CD14-positive monocyte (primary cell): ENCODE measurements around the gene UBE3A. TPM values are rescaled to one million over a fixed set of nuclear protein-coding genes. Genes with fewer than 3 reads are reported as not detected.

Experiments
- DNase-seq, 3 donors: peaks; one replicate each; pipeline ENCODE4 v3.0.0-alpha.2; 2011 to 2022
- H2AFZ ChIP-seq: 2 replicates; pipeline ENCODE4 v1.6.0; 2012; ENCODE audit warnings: mild to moderate bottlenecking, low read depth, low read length, inconsistent platforms; ENCODE audit not compliant: insufficient read depth, poor library complexity, severe bottlenecking
- H3K27ac ChIP-seq, 2 donors: 1 replicate in 1 of 2; 2 replicates in 1 of 2; pipeline ENCODE4 v1.5.1; 2012 to 2013; ENCODE audit warnings: low read length in 2 of 2, control low read depth in 1 of 2, inconsistent platforms in 1 of 2, low read depth in 1 of 2, mild to moderate bottlenecking in 1 of 2
- H3K27me3 ChIP-seq, 2 donors: one replicate each; pipeline versions ENCODE4 v1.6.0 to v1.6.1; 2011 to 2013; ENCODE audit warnings: low read length in 2 of 2; ENCODE audit not compliant: control insufficient read depth in 2 of 2, insufficient read depth in 2 of 2
- H3K36me3 ChIP-seq, 2 donors: replicated peaks in 1 of 2; 1 replicate in 1 of 2; 2 replicates in 1 of 2; pipeline versions ENCODE4 v1.5.1 to v1.6.1; 2012 to 2013; ENCODE audit warnings: low read length in 2 of 2, control low read depth in 1 of 2, inconsistent platforms in 1 of 2, mild to moderate bottlenecking in 1 of 2; ENCODE audit not compliant: insufficient read depth in 2 of 2, control insufficient read depth in 1 of 2
- H3K4me1 ChIP-seq, 2 donors: 1 replicate in 1 of 2; 2 replicates in 1 of 2; pipeline versions ENCODE4 v1.5.1 to v1.6.1; 2012 to 2013; ENCODE audit warnings: low read length in 2 of 2, control low read depth in 1 of 2, inconsistent platforms in 1 of 2, mild to moderate bottlenecking in 1 of 2, moderate library complexity in 1 of 2; ENCODE audit not compliant: insufficient read depth in 2 of 2, control insufficient read depth in 1 of 2
- H3K4me2 ChIP-seq: replicated peaks from 2 replicates; pipeline ENCODE3; 2012; ENCODE audit warnings: low read length, moderate library complexity, mild to moderate bottlenecking; ENCODE audit not compliant: poor library complexity, severe bottlenecking; ENCODE audit errors: extremely low read depth
- H3K4me3 ChIP-seq, 3 experiments: fragments of 200-600 bp in 1 of 3; sonication (generic) in 1 of 3; replicated peaks in 1 of 3; 1 replicate in 2 of 3; 2 replicates in 1 of 3; pipeline ENCODE4 v1.5.1; 2011 to 2013; ENCODE audit warnings: low read length in 3 of 3, mild to moderate bottlenecking in 3 of 3, control low read depth in 2 of 3, low read depth in 2 of 3, inconsistent platforms in 1 of 3, moderate library complexity in 1 of 3
- H3K79me2 ChIP-seq: 2 replicates; pipeline ENCODE4 v1.6.0; 2012; ENCODE audit warnings: mild to moderate bottlenecking, control low read depth, inconsistent platforms, low read length, moderate library complexity; ENCODE audit not compliant: insufficient read depth
- H3K9ac ChIP-seq: 2 replicates; pipeline ENCODE4 v1.6.0; 2017; ENCODE audit warnings: low read length, mild to moderate bottlenecking; ENCODE audit not compliant: insufficient read depth, poor library complexity, severe bottlenecking
- H3K9me3 ChIP-seq, 2 donors: replicated peaks in 1 of 2; 1 replicate in 1 of 2; 2 replicates in 1 of 2; pipeline versions ENCODE4 v1.5.1 to v1.6.1; 2012 to 2013; ENCODE audit warnings: low read length in 2 of 2, control low read depth in 1 of 2; ENCODE audit not compliant: control insufficient read depth in 1 of 2, insufficient read depth in 1 of 2
- H4K20me1 ChIP-seq: 2 replicates; pipeline ENCODE4 v1.6.0; 2012; ENCODE audit warnings: mild to moderate bottlenecking, low read length, control low read depth, moderate library complexity; ENCODE audit not compliant: insufficient read depth
- H3K27ac Mint-ChIP-seq, 7 donors: one replicate each; pipeline ENCODE4 v1.8.0; 2020; ENCODE audit warnings: mild to moderate bottlenecking in 7 of 7, mixed read lengths in 7 of 7, moderate library complexity in 6 of 7, inconsistent platforms in 2 of 7
- H3K27me3 Mint-ChIP-seq, 3 donors: one replicate each; pipeline ENCODE4 v1.8.0; 2021 to 2022; ENCODE audit warnings: low read depth in 3 of 3, mild to moderate bottlenecking in 3 of 3, mixed read lengths in 3 of 3, moderate library complexity in 3 of 3, inconsistent platforms in 1 of 3
- H3K36me3 Mint-ChIP-seq, 2 donors: one replicate each; pipeline ENCODE4 v1.8.0; 2020; ENCODE audit warnings: mixed read lengths in 2 of 2, inconsistent platforms in 1 of 2, mild to moderate bottlenecking in 1 of 2
- H3K4me1 Mint-ChIP-seq: one replicate; pipeline ENCODE4 v1.8.0; 2020; ENCODE audit warnings: mild to moderate bottlenecking, mixed read lengths
- H3K4me3 Mint-ChIP-seq, 2 donors: one replicate each; pipeline ENCODE4 v1.8.0; 2020; ENCODE audit warnings: mild to moderate bottlenecking in 2 of 2, mixed read lengths in 2 of 2, moderate library complexity in 1 of 2
- H3K9me3 Mint-ChIP-seq, 7 donors: one replicate each; pipeline ENCODE4 v1.8.0; 2020 to 2022; ENCODE audit warnings: mixed read lengths in 7 of 7, mild to moderate bottlenecking in 6 of 7, moderate library complexity in 6 of 7, inconsistent platforms in 2 of 7
- WGBS: methylation state at CpG from one replicate; pipeline ENCODE4 v1.1.5; 2013; ENCODE audit warnings: missing lambda C conversion rate; ENCODE audit not compliant: insufficient coverage; 5-methylcytosine and 5-hydroxymethylcytosine counted together
- intact Hi-C, 2 donors: fragments of 100-400 bp; cut with micrococcal nuclease; formaldehyde crosslinking; loops; one replicate each; pipeline versions ENCODE4 v1.15.0 to v1.15.1; 2023
- polyA plus RNA-seq, 3 donors: library from polyadenylated mRNA; depleted of rRNA in 1 of 3; unstranded in 2 of 3; stranded (reverse) in 1 of 3; fragments of 300-500 nt in 2 of 3; fragments of >200 nt in 1 of 3; fragmentation: Illumina TruSeq in 2 of 3; gene quantifications; 1 replicate in 2 of 3; 2 replicates in 1 of 3; pipeline ENCODE4 v1.2.3, GENCODE V29; 2012 to 2021
- TF ChIP-seq, protein P1 (sequence below): fragments of 200-600 bp; IDR thresholded peaks from one replicate; pipeline ENCODE4 v1.8.0; 2022; ENCODE audit warnings: antibody characterized with exemption, mild to moderate bottlenecking

UBE3A gene
- polyA plus RNA-seq, 3 donors, result 13.9 to 73.3 (median 54.5) TPM

DNA sequence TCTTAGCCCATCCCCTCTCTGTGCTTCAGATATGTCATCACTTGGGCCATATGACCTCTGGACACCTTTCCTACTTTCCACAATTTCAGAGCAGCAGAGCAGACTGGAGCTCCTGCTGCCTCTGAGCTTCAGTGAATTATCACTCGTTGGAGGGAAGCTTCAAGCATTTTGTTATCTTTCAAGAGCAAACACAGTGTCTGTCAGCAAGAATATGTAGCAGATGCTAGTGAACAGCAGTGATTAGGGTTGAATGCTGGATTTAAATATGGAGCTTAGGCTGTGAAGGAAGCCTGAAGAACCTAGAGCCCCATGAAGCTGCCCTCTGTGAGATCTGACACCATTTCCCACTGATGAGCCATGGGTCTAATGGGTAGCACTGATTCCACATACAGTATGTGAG, 115.4 kb downstream of the UBE3A start:
- Mint-ChIP-seq H3K27ac (no peak overlapping the region), H3K36me3 (peaks cover 0 to 3% of the 10 kb centered on the region in 2 donors), H3K4me1 (no peaks in the 10 kb centered on the region), H3K27me3 (no peaks in the 10 kb centered on the region), H3K4me3 (no peak overlapping the region), H3K9me3 (peaks cover 13 to 43% (median 25%) of the 10 kb centered on the region in 7 donors)
- Histone ChIP-seq H3K4me1 (no peaks in the 10 kb centered on the region), H4K20me1 (no peaks in the 10 kb centered on the region), H3K9ac (no peak overlapping the region), H3K4me2 (no peak overlapping the region), H3K79me2 (no peaks in the 10 kb centered on the region), H2AFZ (no peak overlapping the region), H3K4me3 (no peak overlapping the region), H3K27me3 (no peaks in the 10 kb centered on the region), H3K27ac (no peak overlapping the region), H3K36me3 (no peaks in the 10 kb centered on the region), H3K9me3 (peaks cover 8 to 37% of the 10 kb centered on the region in 2 donors)
- DNase-seq, result no peak
- intact Hi-C loops, result no loop called here
- 100% methylated on average over 1 of the region's 1 CpG for WGBS
- TF ChIP-seq, protein P1, sequence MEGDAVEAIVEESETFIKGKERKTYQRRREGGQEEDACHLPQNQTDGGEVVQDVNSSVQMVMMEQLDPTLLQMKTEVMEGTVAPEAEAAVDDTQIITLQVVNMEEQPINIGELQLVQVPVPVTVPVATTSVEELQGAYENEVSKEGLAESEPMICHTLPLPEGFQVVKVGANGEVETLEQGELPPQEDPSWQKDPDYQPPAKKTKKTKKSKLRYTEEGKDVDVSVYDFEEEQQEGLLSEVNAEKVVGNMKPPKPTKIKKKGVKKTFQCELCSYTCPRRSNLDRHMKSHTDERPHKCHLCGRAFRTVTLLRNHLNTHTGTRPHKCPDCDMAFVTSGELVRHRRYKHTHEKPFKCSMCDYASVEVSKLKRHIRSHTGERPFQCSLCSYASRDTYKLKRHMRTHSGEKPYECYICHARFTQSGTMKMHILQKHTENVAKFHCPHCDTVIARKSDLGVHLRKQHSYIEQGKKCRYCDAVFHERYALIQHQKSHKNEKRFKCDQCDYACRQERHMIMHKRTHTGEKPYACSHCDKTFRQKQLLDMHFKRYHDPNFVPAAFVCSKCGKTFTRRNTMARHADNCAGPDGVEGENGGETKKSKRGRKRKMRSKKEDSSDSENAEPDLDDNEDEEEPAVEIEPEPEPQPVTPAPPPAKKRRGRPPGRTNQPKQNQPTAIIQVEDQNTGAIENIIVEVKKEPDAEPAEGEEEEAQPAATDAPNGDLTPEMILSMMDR, result no peak

DNA sequence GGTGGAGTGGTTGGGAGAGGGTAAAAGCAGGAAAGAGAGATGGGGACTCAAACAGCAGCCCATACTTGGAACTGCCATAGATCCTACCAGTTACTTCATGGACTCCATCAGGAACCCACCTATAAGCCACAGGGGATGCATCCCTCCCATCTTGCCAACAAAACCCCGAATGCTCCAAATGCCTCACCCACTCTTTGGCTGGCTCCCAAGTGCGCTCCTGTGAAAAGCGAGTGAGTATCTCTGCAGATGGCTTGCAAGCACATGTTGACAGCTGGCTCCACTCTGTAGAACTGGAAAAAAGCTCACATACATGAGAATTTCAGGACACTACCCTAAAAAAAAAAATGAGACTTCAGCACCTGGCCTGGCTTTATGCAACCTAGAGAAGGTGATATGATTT, 151.0 kb downstream of the UBE3A start:
- no peaks in the 10 kb centered on the region for H3K36me3 Mint-ChIP-seq
- no peak overlapping the region for H3K4me3 Mint-ChIP-seq
- no peaks in the 10 kb centered on the region for H3K36me3 ChIP-seq
- H3K4me3 ChIP-seq, result no peak overlapping the region
- H3K4me2 ChIP-seq, result no peak overlapping the region
- H4K20me1 ChIP-seq, result no peaks in the 10 kb centered on the region
- H3K27ac ChIP-seq, result no peak overlapping the region
- TF ChIP-seq, protein P1, result no peak
- DNase-seq, result no peak
- no peak overlapping the region for H3K9ac ChIP-seq
- no peaks in the 10 kb centered on the region for H3K4me1 Mint-ChIP-seq
- 88% methylated on average over 3 of the region's 3 CpGs for WGBS
- no peak overlapping the region for H3K27ac Mint-ChIP-seq
- peaks cover 0 to 3% (median 0%) of the 10 kb centered on the region in 3 donors for H3K27me3 Mint-ChIP-seq
- H2AFZ ChIP-seq, result no peak overlapping the region
- H3K9me3 Mint-ChIP-seq, result peaks cover 8 to 38% (median 21%) of the 10 kb centered on the region in 7 donors
- intact Hi-C loops, result no loop called here
- no peaks in the 10 kb centered on the region for H3K4me1 ChIP-seq
- H3K79me2 ChIP-seq, result no peaks in the 10 kb centered on the region
- no peaks in the 10 kb centered on the region for H3K27me3 ChIP-seq
- peaks cover 9 to 12% of the 10 kb centered on the region in 2 donors for H3K9me3 ChIP-seq
